WTC11 (cell line): ENCODE measurements around the gene INPP4A. TPM values are rescaled to one million over a fixed set of nuclear protein-coding genes. Genes with fewer than 3 reads are reported as not detected.

ENCODE experiments used
- ATAC-seq: fragments of 200-7000 bp; cut with Tn5 transposase; 2 replicates; pipeline ENCODE4 v1.10.0; 2021; ENCODE audit warnings: mild to moderate bottlenecking, moderate library complexity
- CTCF ChIA-PET: fragments of 300-600 bp; sonication (Branson Sonifier 250); formaldehyde crosslinking; loops from one replicate; lab custom pipeline; 2021; ENCODE audit warnings: antibody characterized with exemption; lab: Charles Lee
- POLR2A ChIA-PET: fragments of 350-600 bp; sonication (Branson Sonifier 250); formaldehyde crosslinking; loops from one replicate; lab custom pipeline; 2021; ENCODE audit warnings: antibody characterized with exemption; lab: Charles Lee
- DNase-seq: peaks from one replicate; pipeline ENCODE4 v3.0.0; 2021; ENCODE audit warnings: low spot score
- H3K27ac Mint-ChIP-seq: 2 replicates; pipeline ENCODE4 v1.8.0; 2021; ENCODE audit warnings: mixed read lengths
- H3K27me3 Mint-ChIP-seq: 2 replicates; pipeline ENCODE4 v1.8.0; 2021; ENCODE audit warnings: low read depth, mild to moderate bottlenecking, moderate library complexity, mixed read lengths
- H3K36me3 Mint-ChIP-seq: 2 replicates; pipeline ENCODE4 v1.8.0; 2021; ENCODE audit warnings: mixed read lengths
- H3K4me1 Mint-ChIP-seq: 2 replicates; pipeline ENCODE4 v1.8.0; 2022; ENCODE audit warnings: mixed read lengths
- H3K4me3 Mint-ChIP-seq: 2 replicates; pipeline ENCODE4 v1.8.0; 2021; ENCODE audit warnings: mild to moderate bottlenecking, moderate library complexity, mixed read lengths
- H3K9me3 Mint-ChIP-seq: 2 replicates; pipeline ENCODE4 v1.8.0; 2021; ENCODE audit warnings: mixed read lengths
- ATF1 ChIP-seq: sonication (generic); formaldehyde crosslinking; IDR thresholded peaks from 2 replicates; pipeline ENCODE4 v1.8.1; 2023; ENCODE audit warnings: mild to moderate bottlenecking, moderate library complexity, missing genetic modification reagents
- CREM ChIP-seq: sonication (generic); formaldehyde crosslinking; IDR thresholded peaks from 2 replicates; pipeline ENCODE4 v1.8.1; 2022; ENCODE audit warnings: mild to moderate bottlenecking, missing genetic modification reagents, moderate library complexity
- ETV6 ChIP-seq: sonication (generic); formaldehyde crosslinking; IDR thresholded peaks from 2 replicates; pipeline ENCODE4 v1.8.1; 2022; ENCODE audit warnings: mild to moderate bottlenecking, missing genetic modification reagents
- FOXK1 ChIP-seq: sonication (generic); formaldehyde crosslinking; IDR thresholded peaks from 2 replicates; pipeline ENCODE4 v1.8.0; 2022; ENCODE audit warnings: mild to moderate bottlenecking, moderate library complexity, missing genetic modification reagents
- JAZF1 ChIP-seq: fragments of 250-450 bp; sonication (Bioruptor Pico); IDR thresholded peaks from 2 replicates; pipeline ENCODE4 v1.9.0; 2021; ENCODE audit warnings: moderate library complexity, mild to moderate bottlenecking, inconsistent platforms
- JUN ChIP-seq: sonication (generic); formaldehyde crosslinking; IDR thresholded peaks from 2 replicates; pipeline ENCODE4 v1.8.0; 2023; ENCODE audit warnings: mild to moderate bottlenecking, missing genetic modification reagents
- MYBL2 ChIP-seq: sonication (generic); formaldehyde crosslinking; IDR thresholded peaks from 2 replicates; pipeline ENCODE4 v1.8.1; 2023; ENCODE audit warnings: mild to moderate bottlenecking, moderate library complexity, missing genetic modification reagents
- NFATC4 ChIP-seq: fragments of 250-450 bp; sonication (Bioruptor Pico); IDR thresholded peaks from 2 replicates; pipeline ENCODE4 v1.9.0; 2021; ENCODE audit warnings: mild to moderate bottlenecking
- NFE2L1 ChIP-seq: sonication (generic); formaldehyde crosslinking; IDR thresholded peaks from 2 replicates; pipeline ENCODE4 v1.8.1; 2023; ENCODE audit warnings: missing genetic modification reagents
- NR2C2 ChIP-seq: sonication (generic); formaldehyde crosslinking; IDR thresholded peaks from 2 replicates; pipeline ENCODE4 v1.8.0; 2022; ENCODE audit warnings: mild to moderate bottlenecking, missing genetic modification reagents
- OVOL2 ChIP-seq: fragments of 250-450 bp; sonication (Bioruptor Pico); IDR thresholded peaks from 2 replicates; pipeline ENCODE4 v1.9.0; 2021; ENCODE audit warnings: mild to moderate bottlenecking, borderline replicate concordance
- PRRX2 ChIP-seq: fragments of 250-450 bp; sonication (Bioruptor Pico); IDR thresholded peaks from 2 replicates; pipeline ENCODE4 v1.8.0; 2021; ENCODE audit warnings: mild to moderate bottlenecking
- RORB ChIP-seq: fragments of 250-450 bp; sonication (Bioruptor Pico); IDR thresholded peaks from 2 replicates; pipeline ENCODE4 v1.9.0; 2021; ENCODE audit warnings: mild to moderate bottlenecking
- SMAD3 ChIP-seq: sonication (generic); formaldehyde crosslinking; IDR thresholded peaks from 2 replicates; pipeline ENCODE4 v1.8.0; 2022; ENCODE audit warnings: missing genetic modification reagents, mild to moderate bottlenecking, borderline replicate concordance
- SMAD4 ChIP-seq: sonication (generic); formaldehyde crosslinking; IDR thresholded peaks from 2 replicates; pipeline ENCODE4 v1.8.0; 2022; ENCODE audit warnings: mild to moderate bottlenecking, missing genetic modification reagents
- ZNF138 ChIP-seq: sonication (generic); formaldehyde crosslinking; conservative IDR thresholded peaks from 2 replicates; pipeline ENCODE4 v1.8.1; 2022; ENCODE audit warnings: mild to moderate bottlenecking, moderate library complexity, missing genetic modification reagents
- total RNA-seq: library from RNA; stranded (reverse); gene quantifications from 3 replicates; pipeline ENCODE4 v1.2.3, GENCODE V29; 2021
- TF ChIP-seq, protein P1 (sequence below): sonication (generic); formaldehyde crosslinking; IDR thresholded peaks from 2 replicates; pipeline ENCODE4 v1.8.0; 2023; ENCODE audit warnings: missing genetic modification reagents, mild to moderate bottlenecking, borderline replicate concordance
- TF ChIP-seq, protein P2 (sequence below): sonication (generic); formaldehyde crosslinking; conservative IDR thresholded peaks from 2 replicates; pipeline ENCODE4 v1.8.1; 2023; ENCODE audit warnings: mild to moderate bottlenecking, low read depth, missing genetic modification reagents, moderate library complexity
- TF ChIP-seq, protein P3 (sequence below): sonication (generic); formaldehyde crosslinking; conservative IDR thresholded peaks from 2 replicates; pipeline ENCODE4 v1.8.1; 2022; ENCODE audit warnings: mild to moderate bottlenecking, missing genetic modification reagents
- TF ChIP-seq, protein P4 (sequence below): sonication (generic); formaldehyde crosslinking; IDR thresholded peaks from 2 replicates; pipeline ENCODE4 v1.8.1; 2023; ENCODE audit warnings: mild to moderate bottlenecking, missing genetic modification reagents, moderate library complexity
- TF ChIP-seq, protein P5 (sequence below): sonication (generic); formaldehyde crosslinking; IDR thresholded peaks from 2 replicates; pipeline ENCODE4 v1.8.1; 2022; ENCODE audit warnings: mild to moderate bottlenecking, missing genetic modification reagents, moderate library complexity, borderline replicate concordance

Gene INPP4A
- total RNA-seq, 1 experiment from 2014 or later: 38.3 TPM

DNA sequence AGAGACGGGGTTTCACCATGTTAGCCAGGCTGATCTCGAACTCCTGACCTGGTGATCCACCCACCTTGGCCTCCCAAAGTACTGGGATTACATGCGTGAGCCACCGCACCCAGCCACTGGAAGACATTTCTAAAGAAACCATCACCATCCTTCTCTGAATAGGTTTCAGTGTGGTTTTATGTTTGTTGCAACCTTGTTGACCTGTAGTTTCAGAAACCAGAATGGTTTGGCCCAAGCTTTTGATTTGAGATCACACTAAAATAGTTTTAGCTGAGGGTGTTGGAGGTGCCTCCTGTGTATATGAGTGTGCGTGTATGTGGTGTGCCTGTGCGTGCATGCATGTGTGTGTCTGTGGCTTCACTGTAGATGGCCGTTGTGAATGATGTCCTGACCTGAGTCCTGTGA, 26.2 kb downstream of the INPP4A start (continued):
- TF ChIP-seq, protein P1, sequence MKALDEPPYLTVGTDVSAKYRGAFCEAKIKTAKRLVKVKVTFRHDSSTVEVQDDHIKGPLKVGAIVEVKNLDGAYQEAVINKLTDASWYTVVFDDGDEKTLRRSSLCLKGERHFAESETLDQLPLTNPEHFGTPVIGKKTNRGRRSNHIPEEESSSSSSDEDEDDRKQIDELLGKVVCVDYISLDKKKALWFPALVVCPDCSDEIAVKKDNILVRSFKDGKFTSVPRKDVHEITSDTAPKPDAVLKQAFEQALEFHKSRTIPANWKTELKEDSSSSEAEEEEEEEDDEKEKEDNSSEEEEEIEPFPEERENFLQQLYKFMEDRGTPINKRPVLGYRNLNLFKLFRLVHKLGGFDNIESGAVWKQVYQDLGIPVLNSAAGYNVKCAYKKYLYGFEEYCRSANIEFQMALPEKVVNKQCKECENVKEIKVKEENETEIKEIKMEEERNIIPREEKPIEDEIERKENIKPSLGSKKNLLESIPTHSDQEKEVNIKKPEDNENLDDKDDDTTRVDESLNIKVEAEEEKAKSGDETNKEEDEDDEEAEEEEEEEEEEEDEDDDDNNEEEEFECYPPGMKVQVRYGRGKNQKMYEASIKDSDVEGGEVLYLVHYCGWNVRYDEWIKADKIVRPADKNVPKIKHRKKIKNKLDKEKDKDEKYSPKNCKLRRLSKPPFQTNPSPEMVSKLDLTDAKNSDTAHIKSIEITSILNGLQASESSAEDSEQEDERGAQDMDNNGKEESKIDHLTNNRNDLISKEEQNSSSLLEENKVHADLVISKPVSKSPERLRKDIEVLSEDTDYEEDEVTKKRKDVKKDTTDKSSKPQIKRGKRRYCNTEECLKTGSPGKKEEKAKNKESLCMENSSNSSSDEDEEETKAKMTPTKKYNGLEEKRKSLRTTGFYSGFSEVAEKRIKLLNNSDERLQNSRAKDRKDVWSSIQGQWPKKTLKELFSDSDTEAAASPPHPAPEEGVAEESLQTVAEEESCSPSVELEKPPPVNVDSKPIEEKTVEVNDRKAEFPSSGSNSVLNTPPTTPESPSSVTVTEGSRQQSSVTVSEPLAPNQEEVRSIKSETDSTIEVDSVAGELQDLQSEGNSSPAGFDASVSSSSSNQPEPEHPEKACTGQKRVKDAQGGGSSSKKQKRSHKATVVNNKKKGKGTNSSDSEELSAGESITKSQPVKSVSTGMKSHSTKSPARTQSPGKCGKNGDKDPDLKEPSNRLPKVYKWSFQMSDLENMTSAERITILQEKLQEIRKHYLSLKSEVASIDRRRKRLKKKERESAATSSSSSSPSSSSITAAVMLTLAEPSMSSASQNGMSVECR (CRISPR knock-in tag): no peak
- TF ChIP-seq SMAD4 (CRISPR knock-in tag): no peak
- TF ChIP-seq NR2C2: no peak
- no peak for TF ChIP-seq JUN (CRISPR knock-in tag)
- TF ChIP-seq NFATC4 (CRISPR knock-in tag): no peak
- no peak for TF ChIP-seq JAZF1 (CRISPR knock-in tag)

DNA sequence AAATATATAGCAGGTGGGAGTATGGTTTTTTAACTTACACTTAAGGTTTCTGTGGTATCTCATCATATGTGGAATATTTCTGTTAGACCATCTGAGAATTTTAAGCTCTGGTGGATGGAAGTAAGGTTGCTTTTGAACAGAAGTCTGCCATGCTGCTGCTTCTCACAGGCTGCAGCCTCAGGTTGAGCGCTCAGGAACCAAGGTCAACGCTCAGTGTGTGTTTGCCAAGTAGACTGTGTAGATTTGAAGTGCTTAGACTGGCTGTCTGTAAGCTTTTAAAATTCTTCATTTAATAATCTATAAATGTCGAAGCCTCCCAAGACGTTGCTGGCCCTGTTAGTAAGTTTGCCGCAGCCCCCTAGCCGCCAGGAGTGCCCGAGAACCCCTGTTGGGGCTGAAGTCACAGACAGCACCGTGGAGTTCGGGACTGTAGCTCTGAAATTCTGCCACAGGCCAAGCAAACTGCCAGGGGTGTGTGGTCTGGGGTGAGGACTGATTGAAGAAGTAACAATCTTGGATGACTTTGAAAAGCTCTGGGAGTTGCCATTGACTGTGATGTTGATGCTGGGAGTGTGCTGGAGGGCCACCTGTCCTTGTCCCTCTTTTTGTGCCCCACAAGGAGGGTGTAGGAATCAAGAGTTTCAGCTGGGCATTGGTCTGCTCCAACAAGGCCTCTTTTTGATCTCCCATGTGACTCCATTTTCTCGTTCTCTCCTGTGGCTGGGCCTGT, 26.9 kb downstream of the INPP4A start:
- ChIA-PET CTCF (interaction anchor here (0.9 to 2.9 kb wide), 2 partner anchors 17 to 97 kb away, joined by 4 to 9 read pairs; no protein-coding TSS in a partner anchor), POLR2A (no interaction called here)
- no peak for ATAC-seq

DNA sequence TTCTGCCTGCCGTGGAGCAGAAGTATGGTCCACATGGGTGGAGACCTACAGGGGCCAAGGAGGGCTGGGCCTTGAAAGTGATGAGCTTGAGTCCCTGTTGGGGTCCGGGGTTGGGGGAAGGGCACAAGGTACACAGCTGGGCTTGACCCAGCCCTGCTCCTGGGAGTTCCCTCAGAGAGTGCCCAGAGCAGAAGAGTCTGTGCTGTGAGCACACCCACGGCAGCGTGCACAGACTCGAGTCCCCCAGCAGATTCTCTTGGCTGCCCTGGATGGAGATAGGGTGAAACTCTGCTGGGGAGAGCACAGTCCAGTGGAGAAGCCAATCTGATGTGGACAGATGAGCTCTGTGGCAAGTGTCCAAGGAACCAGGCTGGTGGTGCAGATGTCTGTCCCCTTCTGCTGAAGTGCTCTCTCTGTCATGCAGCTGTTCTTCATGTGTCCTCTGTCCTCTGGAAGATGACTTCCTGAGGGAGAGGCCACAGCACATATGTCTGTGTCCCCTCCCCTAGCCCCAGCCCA, 27.5 kb downstream of the INPP4A start:
- DNase-seq (no peak), ATAC-seq (no peak)
- Mint-ChIP-seq H3K4me1 (peaks cover 29% of the 10 kb centered on the region), H3K9me3 (no peaks in the 10 kb centered on the region), H3K36me3 (peaks cover 6% of the 10 kb centered on the region; the same call in 1 of the 2 replicates), H3K27me3 (no peaks in the 10 kb centered on the region), H3K27ac (no peak overlapping the region), H3K4me3 (no peak overlapping the region)
- ChIA-PET CTCF (interaction anchor here (0.9 to 2.9 kb wide), 2 partner anchors 16 to 97 kb away, joined by 4 to 9 read pairs; no protein-coding TSS in a partner anchor), POLR2A (no interaction called here)
- TF ChIP-seq SMAD3 (CRISPR knock-in tag): no peak
- no peak for TF ChIP-seq FOXK1 (CRISPR knock-in tag)
- TF ChIP-seq MYBL2 (CRISPR knock-in tag): no peak
- TF ChIP-seq, protein P2, sequence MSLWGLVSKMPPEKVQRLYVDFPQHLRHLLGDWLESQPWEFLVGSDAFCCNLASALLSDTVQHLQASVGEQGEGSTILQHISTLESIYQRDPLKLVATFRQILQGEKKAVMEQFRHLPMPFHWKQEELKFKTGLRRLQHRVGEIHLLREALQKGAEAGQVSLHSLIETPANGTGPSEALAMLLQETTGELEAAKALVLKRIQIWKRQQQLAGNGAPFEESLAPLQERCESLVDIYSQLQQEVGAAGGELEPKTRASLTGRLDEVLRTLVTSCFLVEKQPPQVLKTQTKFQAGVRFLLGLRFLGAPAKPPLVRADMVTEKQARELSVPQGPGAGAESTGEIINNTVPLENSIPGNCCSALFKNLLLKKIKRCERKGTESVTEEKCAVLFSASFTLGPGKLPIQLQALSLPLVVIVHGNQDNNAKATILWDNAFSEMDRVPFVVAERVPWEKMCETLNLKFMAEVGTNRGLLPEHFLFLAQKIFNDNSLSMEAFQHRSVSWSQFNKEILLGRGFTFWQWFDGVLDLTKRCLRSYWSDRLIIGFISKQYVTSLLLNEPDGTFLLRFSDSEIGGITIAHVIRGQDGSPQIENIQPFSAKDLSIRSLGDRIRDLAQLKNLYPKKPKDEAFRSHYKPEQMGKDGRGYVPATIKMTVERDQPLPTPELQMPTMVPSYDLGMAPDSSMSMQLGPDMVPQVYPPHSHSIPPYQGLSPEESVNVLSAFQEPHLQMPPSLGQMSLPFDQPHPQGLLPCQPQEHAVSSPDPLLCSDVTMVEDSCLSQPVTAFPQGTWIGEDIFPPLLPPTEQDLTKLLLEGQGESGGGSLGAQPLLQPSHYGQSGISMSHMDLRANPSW: no peak
- TF ChIP-seq, protein P3, sequence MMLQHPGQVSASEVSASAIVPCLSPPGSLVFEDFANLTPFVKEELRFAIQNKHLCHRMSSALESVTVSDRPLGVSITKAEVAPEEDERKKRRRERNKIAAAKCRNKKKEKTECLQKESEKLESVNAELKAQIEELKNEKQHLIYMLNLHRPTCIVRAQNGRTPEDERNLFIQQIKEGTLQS (CRISPR knock-in tag): no peak
- TF ChIP-seq, protein P1 (CRISPR knock-in tag): no peak
- TF ChIP-seq ETV6: no peak

More for the DNA sequence above, 26.9 kb downstream of the INPP4A start:
- no peak for DNase-seq
- H3K36me3 Mint-ChIP-seq: peaks cover 6% of the 10 kb centered on the region; the same call in 1 of the 2 replicates
- peaks cover 29% of the 10 kb centered on the region for H3K4me1 Mint-ChIP-seq
- TF ChIP-seq PRRX2 (CRISPR knock-in tag) (no peak), CREM (CRISPR knock-in tag) (no peak), RORB (CRISPR knock-in tag) (no peak), OVOL2 (CRISPR knock-in tag) (no peak), SMAD4 (CRISPR knock-in tag) (no peak), ZNF138 (CRISPR knock-in tag) (no peak), NFE2L1 (CRISPR knock-in tag) (no peak), ATF1 (no peak)
- TF ChIP-seq, protein P4, sequence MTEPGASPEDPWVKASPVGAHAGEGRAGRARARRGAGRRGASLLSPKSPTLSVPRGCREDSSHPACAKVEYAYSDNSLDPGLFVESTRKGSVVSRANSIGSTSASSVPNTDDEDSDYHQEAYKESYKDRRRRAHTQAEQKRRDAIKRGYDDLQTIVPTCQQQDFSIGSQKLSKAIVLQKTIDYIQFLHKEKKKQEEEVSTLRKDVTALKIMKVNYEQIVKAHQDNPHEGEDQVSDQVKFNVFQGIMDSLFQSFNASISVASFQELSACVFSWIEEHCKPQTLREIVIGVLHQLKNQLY: no peak
- TF ChIP-seq, protein P5, sequence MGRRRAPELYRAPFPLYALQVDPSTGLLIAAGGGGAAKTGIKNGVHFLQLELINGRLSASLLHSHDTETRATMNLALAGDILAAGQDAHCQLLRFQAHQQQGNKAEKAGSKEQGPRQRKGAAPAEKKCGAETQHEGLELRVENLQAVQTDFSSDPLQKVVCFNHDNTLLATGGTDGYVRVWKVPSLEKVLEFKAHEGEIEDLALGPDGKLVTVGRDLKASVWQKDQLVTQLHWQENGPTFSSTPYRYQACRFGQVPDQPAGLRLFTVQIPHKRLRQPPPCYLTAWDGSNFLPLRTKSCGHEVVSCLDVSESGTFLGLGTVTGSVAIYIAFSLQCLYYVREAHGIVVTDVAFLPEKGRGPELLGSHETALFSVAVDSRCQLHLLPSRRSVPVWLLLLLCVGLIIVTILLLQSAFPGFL (CRISPR knock-in tag): no peak
- H3K4me3 Mint-ChIP-seq: no peak overlapping the region
- H3K27ac Mint-ChIP-seq: 0 out of 2 replicates have a peak overlapping the region, but pooled peaks have one; percentile 46
- no peaks in the 10 kb centered on the region for H3K9me3 Mint-ChIP-seq
- no peaks in the 10 kb centered on the region for H3K27me3 Mint-ChIP-seq
